Heart right ventricle (tissue), 16 donors: ENCODE measurements around the gene CA10. TPM values are rescaled to one million over a fixed set of nuclear protein-coding genes. Genes with fewer than 3 reads are reported as not detected.

Experiments
- ATAC-seq, 8 donors: fragments of 200-7000 bp; cut with Tn5 transposase; one replicate each; pipeline ENCODE4 v1.9.1; 2020; ENCODE audit warnings: mild to moderate bottlenecking in 8 of 8, moderate library complexity in 8 of 8, moderate number of reproducible peaks in 1 of 8
- DNase-seq, 2 donors: peaks; one replicate each; pipeline ENCODE4 v3.0.0-alpha.2; 2020
- H3K27ac ChIP-seq, 10 donors: fragments of 200-600 bp; sonication (generic) in 2 of 10; one replicate each; pipeline versions ENCODE4 v1.5.0 to v1.8.0; 2020 to 2022; ENCODE audit warnings: mild to moderate bottlenecking in 3 of 10
- H3K27me3 ChIP-seq, 7 donors: fragments of 200-600 bp; one replicate each; pipeline ENCODE4 v1.8.0; 2021 to 2022; ENCODE audit warnings: mild to moderate bottlenecking in 2 of 7
- H3K36me3 ChIP-seq, 9 donors: fragments of 200-600 bp; sonication (generic) in 1 of 9; one replicate each; pipeline versions ENCODE4 v1.5.0 to v1.8.0; 2020 to 2022; ENCODE audit warnings: mild to moderate bottlenecking in 2 of 9
- H3K4me1 ChIP-seq, 9 donors: fragments of 200-600 bp; sonication (generic) in 1 of 9; one replicate each; pipeline versions ENCODE4 v1.5.0 to v1.8.0; 2020 to 2022; ENCODE audit warnings: mild to moderate bottlenecking in 4 of 9
- H3K4me3 ChIP-seq, 10 donors: fragments of 200-600 bp; sonication (generic) in 2 of 10; one replicate each; pipeline versions ENCODE4 v1.5.0 to v1.8.0; 2020 to 2022; ENCODE audit warnings: mild to moderate bottlenecking in 7 of 10, moderate library complexity in 2 of 10
- H3K9me3 ChIP-seq, 11 donors: fragments of 200-600 bp in 10 of 11; sonication (generic) in 2 of 11; one replicate each; pipeline versions ENCODE4 v1.5.0 to v1.8.0; 2013 to 2022; ENCODE audit warnings: mild to moderate bottlenecking in 2 of 11, control low read depth in 1 of 11, moderate library complexity in 1 of 11
- CTCF ChIP-seq, 9 donors: fragments of 200-600 bp; sonication (generic) in 2 of 9; IDR thresholded peaks; one replicate each; pipeline versions ENCODE4 v1.5.0 to v1.8.0; 2021 to 2022; ENCODE audit warnings: antibody characterized with exemption in 9 of 9, mild to moderate bottlenecking in 5 of 9, moderate library complexity in 1 of 9
- whole genome bisulfite sequencing, 2 donors: extraction: QIAGEN DNeasy Blood & Tissue Kit; methylation state at CpG; one replicate each; pipeline ENCODE4 v1.1.7; 2013; ENCODE audit warnings: inconsistent platforms in 1 of 2; 5-methylcytosine and 5-hydroxymethylcytosine counted together
- intact Hi-C, 10 donors: fragments of 100-400 bp; cut with DNase I; formaldehyde crosslinking; loops; one replicate each; pipeline versions ENCODE4 v1.11.1 to v1.14.2; 2022
- polyA plus RNA-seq, 2 donors: library from polyadenylated mRNA; stranded (reverse); fragments of 200-250 nt; gene quantifications; one replicate each; pipeline ENCODE4 v1.2.3, GENCODE V29; 2013
- total RNA-seq, 10 donors: library from RNA; stranded (reverse); fragmentation: NEBNext Ultra II Directional in 3 of 10; extraction: Animal tissue kit (Norgen Biotek cat#: 25700) in 3 of 10; gene quantifications; one replicate each; pipeline versions ENCODE4 v1.2.1 to v1.2.4, GENCODE V29; 2021 to 2023
- donor health status: Arrhythmogenic right ventricular cardiomyopathy.
- donor health status: ischemic (EF 13 %, LVEDD 7.1; RV severe dilation, severe dysfunction).
- donor health status: healthy with polysubstance abuse.
- donor health status: DM: no; HTN: yes; CAD: no.
- donor health status: DM: no; HTN: no; CAD: no.
- donor health status: ischemic (EF 25% LVEDD 6.9; RV normal size, moderate dysfunction).
- donor health status: ischemic (EF 25% LVEDD 5.7; RV mildly dilated, moderate dysfunction).
- donor health status: healthy.
- donor health status: DM: yes; HTN: yes; CAD: no.
- donor health status: Ischemic cardiomyopathy.
- donor health status: ischemic (EF 35%, LVEDD 5.7; RV mildly dilated, moderate dysfunction).
- donor health status: nonischemic (EF 11% LVEDD 7.7; RV severe dilation, severe dysfunction).
- donor health status: DM: yes; HTN: yes; CAD: no.
- donor health status: PGD.
- donor health status: ischemic (EF 29% LVEDD 5.4; RV normal size, mild dysfunction).
- donor health status: nonischemic (EF 23%, LVEDD 6.1; RV moderate dilation, normal function).

CA10 gene
- total and polyA plus RNA-seq, 12 donors: not detected

DNA sequence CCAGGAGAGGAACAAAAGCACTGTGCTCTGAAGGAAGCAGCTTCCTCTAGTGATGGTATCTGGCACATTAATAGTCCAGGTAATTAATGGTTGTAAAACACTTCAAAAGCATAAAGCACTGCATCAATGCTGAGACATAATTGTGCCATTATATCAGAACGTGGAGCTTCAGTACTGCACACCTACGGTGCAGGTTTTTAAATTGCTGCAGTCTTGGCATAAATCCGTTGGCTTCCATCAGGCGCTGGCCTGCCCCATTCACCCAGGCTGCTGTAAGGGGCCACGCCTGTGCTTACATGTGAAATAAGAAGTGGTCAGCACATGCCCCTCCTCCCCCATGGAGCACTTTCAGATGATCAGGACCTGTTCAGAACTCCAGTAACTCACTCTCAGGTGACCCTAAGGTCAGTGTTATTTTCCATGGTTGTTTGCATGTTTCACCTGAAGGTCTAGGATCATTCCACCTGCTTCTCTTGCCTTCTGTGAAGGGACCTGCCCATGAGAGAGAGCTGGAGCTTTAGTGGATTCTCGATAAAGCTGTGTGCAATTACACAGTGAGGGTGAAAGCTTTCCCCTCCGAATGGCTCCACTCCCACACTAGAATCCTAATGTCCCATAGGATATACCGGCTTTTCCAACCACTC is 345.3 kb downstream of the CA10 start:
- H3K9me3 ChIP-seq: no peaks in the 10 kb centered on the region
- DNase-seq (no peak), ATAC-seq (no peak)
- H3K4me3 ChIP-seq: no peak overlapping the region
- H3K27ac ChIP-seq: no peak overlapping the region
- 82 to 83% methylated on average over 8 of the region's 8 CpGs for WGBS, 2 donors
- no peaks in the 10 kb centered on the region for H3K36me3 ChIP-seq
- H3K4me1 ChIP-seq: no peaks in the 10 kb centered on the region
- no peak for TF ChIP-seq CTCF (IDR thresholded peaks at IDR 0.05)
- H3K27me3 ChIP-seq: no peaks in the 10 kb centered on the region
- intact Hi-C loops: no loop called here

DNA sequence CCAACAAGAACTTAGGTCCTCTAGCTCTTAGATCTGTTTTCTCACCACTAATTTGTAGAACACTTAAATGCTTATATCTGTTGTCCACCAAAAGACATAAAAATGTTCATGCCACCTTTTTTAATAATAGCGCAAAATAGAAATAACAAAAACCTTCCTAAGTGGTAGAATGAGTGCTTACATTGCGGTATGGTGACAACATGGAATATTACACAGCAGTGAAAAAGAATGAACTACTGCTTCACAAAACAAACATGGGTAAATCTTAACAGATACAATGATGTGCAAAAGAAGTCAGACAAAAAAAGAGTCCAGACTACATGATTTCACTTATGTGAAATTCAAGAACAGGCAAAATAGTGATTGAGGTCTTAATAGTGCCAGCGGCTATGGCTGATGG is 351.1 kb downstream of the CA10 start:
- intact Hi-C loops: no loop called here
- DNase-seq: no peak
- 97 to 98% methylated on average over 3 of the region's 3 CpGs for WGBS, 2 donors

DNA sequence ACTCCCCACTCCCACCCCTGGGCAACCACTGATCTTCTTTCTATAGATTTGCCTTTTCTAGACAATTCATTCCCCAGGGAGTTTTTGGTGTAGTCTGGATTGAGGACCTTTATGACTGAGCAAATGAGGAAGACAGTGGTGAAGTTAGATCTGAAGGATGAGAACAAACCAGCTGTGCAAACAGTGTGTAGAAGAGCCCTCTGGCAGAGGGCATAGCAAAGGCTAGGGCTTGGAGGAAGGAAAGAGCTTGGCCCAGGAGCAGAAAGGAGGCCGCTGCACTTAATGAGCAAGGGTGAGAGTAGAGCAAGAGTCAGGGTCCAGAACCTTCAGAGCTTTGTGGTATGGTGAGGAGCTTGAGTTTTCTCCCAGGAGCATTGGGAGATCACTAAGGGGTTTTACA is 352.7 kb downstream of the CA10 start:
- Histone ChIP-seq H3K9me3 (peaks cover 0 to 3% (median 0%) of the 10 kb centered on the region in 11 donors), H3K4me3 (no peak overlapping the region), H3K4me1 (no peaks in the 10 kb centered on the region), H3K36me3 (no peaks in the 10 kb centered on the region), H3K27me3 (peaks cover 0 to 5% (median 0%) of the 10 kb centered on the region in 7 donors), H3K27ac (no peak overlapping the region)
- intact Hi-C loops: no loop called here
- 84 to 90% methylated on average over 1 of the region's 1 CpG for WGBS, 2 donors
- ATAC-seq (no peak), DNase-seq (no peak)
- no peak for TF ChIP-seq CTCF (IDR thresholded peaks at IDR 0.05)

More for the DNA sequence above, 351.1 kb downstream of the CA10 start:
- Histone ChIP-seq H3K4me1 (no peaks in the 10 kb centered on the region), H3K4me3 (no peak overlapping the region), H3K27me3 (peaks cover 0 to 5% (median 0%) of the 10 kb centered on the region in 7 donors), H3K36me3 (no peaks in the 10 kb centered on the region), H3K27ac (no peak overlapping the region), H3K9me3 (peaks cover 0 to 3% (median 0%) of the 10 kb centered on the region in 11 donors)
- TF ChIP-seq CTCF (IDR thresholded peaks at IDR 0.05): no peak
- no peak for ATAC-seq

GRCh38 chr17:51805185-51805584 is 353.3 kb downstream of the CA10 start:
- Histone ChIP-seq H3K4me1 (no peaks in the 10 kb centered on the region), H3K9me3 (peaks cover 0 to 3% (median 0%) of the 10 kb centered on the region in 11 donors), H3K27me3 (peaks cover 0 to 5% (median 0%) of the 10 kb centered on the region in 7 donors), H3K27ac (no peak overlapping the region), H3K4me3 (no peak overlapping the region), H3K36me3 (no peaks in the 10 kb centered on the region)
- DNase-seq (no peak), ATAC-seq (no peak)
- no peak for TF ChIP-seq CTCF (IDR thresholded peaks at IDR 0.05)
- WGBS, 2 donors: 49 to 59% methylated on average over 2 of the region's 2 CpGs
- intact Hi-C loops: no loop called here
